Thymus (tissue), 11 donors: Measurements from ENCODE around the gene THAP3. TPM values are rescaled to one million over a fixed set of nuclear protein-coding genes. Genes with fewer than 3 reads are reported as not detected.
"Not testable (repeated sequence)": the region's sequence is repeated elsewhere in the genome, so short reads cannot be mapped to it uniquely, and the experiment has no call there.

Source experiments
- DNase-seq, 9 donors: peaks; one replicate each; pipeline ENCODE4 v3.0.0-alpha.2; 2013; ENCODE audit warnings: low spot score in 9 of 9, low read depth in 6 of 9, missing footprints in 1 of 9
- H3K27ac ChIP-seq, 2 donors: one replicate each; pipeline ENCODE4 v1.5.1; 2013; ENCODE audit warnings: control low read depth in 1 of 2, low read depth in 1 of 2, low read length in 1 of 2, mild to moderate bottlenecking in 1 of 2, moderate library complexity in 1 of 2
- H3K27me3 ChIP-seq, 2 donors: one replicate each; pipeline ENCODE4 v1.5.1; 2013; ENCODE audit warnings: low read length in 1 of 2; ENCODE audit not compliant: control insufficient read depth in 2 of 2, insufficient read depth in 1 of 2
- H3K36me3 ChIP-seq, 2 donors: one replicate each; pipeline ENCODE4 v1.5.1; 2013; ENCODE audit warnings: low read length in 1 of 2, mild to moderate bottlenecking in 1 of 2, moderate library complexity in 1 of 2; ENCODE audit not compliant: control insufficient read depth in 2 of 2, insufficient read depth in 2 of 2
- H3K4me1 ChIP-seq, 2 donors: one replicate each; pipeline ENCODE4 v1.5.1; 2013; ENCODE audit warnings: low read length in 2 of 2; ENCODE audit not compliant: control insufficient read depth in 2 of 2, insufficient read depth in 2 of 2
- H3K4me3 ChIP-seq, 2 donors: one replicate each; pipeline ENCODE4 v1.5.1; 2013; ENCODE audit warnings: low read length in 2 of 2, control low read depth in 1 of 2, mild to moderate bottlenecking in 1 of 2
- H3K9me3 ChIP-seq, 2 donors: one replicate each; pipeline ENCODE4 v1.5.1; 2013; ENCODE audit warnings: low read length in 1 of 2, mild to moderate bottlenecking in 1 of 2; ENCODE audit not compliant: control insufficient read depth in 2 of 2, insufficient read depth in 1 of 2
- WGBS: extraction: QIAGEN DNeasy Blood & Tissue Kit; methylation state at CpG from one replicate; pipeline ENCODE4 v1.1.7; 2013; 5-methylcytosine and 5-hydroxymethylcytosine counted together
- polyA plus RNA-seq: library from polyadenylated mRNA; stranded (reverse); fragments of 200-250 nt; gene quantifications from one replicate; pipeline ENCODE4 v1.2.3, GENCODE V29; 2013
- total RNA-seq: library from RNA; stranded (reverse); fragments of 120-200 nt; gene quantifications from one replicate; pipeline ENCODE4 v1.2.4, GENCODE V29; 2013
- donor health status: healthy.

THAP3 gene
- total and polyA plus RNA-seq, 2 donors: 17.6 to 22.2 TPM

DNA sequence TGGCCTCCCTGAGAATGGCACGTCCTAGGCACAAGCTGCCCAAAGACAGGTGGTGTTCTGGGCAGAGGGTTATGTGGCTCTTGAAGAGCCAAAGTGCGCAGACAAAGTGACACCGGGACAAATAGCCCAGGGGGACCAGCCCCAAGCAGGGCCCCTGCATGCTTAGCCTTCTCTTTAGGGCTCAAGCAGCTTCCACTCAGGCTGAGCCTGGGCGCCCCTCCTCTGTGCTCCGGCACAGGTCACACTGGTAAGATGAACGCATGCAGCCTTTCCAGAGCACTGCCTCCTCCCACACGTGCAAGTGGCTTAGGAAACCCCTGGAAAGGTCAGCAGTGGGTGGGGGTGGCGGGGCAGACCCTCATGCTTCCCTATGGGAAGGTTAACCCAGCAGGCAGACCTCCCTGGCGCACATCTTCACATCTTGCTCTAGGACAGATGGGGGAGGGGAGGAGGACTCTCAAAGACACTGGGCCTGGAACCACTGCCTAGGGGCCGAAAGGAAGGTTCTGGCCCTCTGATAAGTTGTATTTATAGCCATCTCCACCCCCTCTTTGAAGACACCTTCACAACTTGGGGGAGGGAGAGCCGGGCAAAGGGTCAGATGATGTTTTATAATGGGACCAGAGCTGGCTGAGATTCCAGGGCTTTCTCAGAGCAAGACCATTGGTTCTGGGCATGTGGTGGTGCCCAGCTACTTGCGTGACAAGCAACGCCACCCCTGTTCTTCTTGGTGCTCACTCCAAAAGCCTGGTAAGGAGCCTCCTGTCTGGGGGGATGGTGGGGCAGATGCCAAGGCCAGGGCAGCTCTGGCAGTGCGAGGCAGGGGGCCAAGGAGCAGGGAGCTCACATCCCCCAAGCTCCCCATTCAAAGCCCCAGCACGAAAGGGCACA lies 27.5 kb upstream of the THAP3 start:
- Histone ChIP-seq H3K4me1 (peaks cover 15 to 29% of the 10 kb centered on the region in 2 donors), H3K27ac (no peak overlapping the region), H3K27me3 (peaks cover 0 to 5% of the 10 kb centered on the region in 2 donors), H3K36me3 (peaks cover 48 to 57% of the 10 kb centered on the region in 2 donors), H3K4me3 (no peak overlapping the region), H3K9me3 (no peaks in the 10 kb centered on the region)
- 94% methylated on average over 15 of the region's 15 CpGs for WGBS
- no peak for DNase-seq

- Histone ChIP-seq H3K9me3 (no peaks in the 10 kb centered on the region), H3K36me3 (peaks cover 46 to 53% of the 10 kb centered on the region in 2 donors), H3K27me3 (peaks cover 0 to 5% of the 10 kb centered on the region in 2 donors), H3K4me3 (no peak overlapping the region), H3K4me1 (peaks cover 15 to 29% of the 10 kb centered on the region in 2 donors), H3K27ac (no peak overlapping the region)
- DNase-seq: no peak
- WGBS: 95% methylated on average over 6 of the region's 6 CpGs
These were observed 26.9 kb upstream of the THAP3 start for GRCh38 chr1:6597777-6598131.

DNA sequence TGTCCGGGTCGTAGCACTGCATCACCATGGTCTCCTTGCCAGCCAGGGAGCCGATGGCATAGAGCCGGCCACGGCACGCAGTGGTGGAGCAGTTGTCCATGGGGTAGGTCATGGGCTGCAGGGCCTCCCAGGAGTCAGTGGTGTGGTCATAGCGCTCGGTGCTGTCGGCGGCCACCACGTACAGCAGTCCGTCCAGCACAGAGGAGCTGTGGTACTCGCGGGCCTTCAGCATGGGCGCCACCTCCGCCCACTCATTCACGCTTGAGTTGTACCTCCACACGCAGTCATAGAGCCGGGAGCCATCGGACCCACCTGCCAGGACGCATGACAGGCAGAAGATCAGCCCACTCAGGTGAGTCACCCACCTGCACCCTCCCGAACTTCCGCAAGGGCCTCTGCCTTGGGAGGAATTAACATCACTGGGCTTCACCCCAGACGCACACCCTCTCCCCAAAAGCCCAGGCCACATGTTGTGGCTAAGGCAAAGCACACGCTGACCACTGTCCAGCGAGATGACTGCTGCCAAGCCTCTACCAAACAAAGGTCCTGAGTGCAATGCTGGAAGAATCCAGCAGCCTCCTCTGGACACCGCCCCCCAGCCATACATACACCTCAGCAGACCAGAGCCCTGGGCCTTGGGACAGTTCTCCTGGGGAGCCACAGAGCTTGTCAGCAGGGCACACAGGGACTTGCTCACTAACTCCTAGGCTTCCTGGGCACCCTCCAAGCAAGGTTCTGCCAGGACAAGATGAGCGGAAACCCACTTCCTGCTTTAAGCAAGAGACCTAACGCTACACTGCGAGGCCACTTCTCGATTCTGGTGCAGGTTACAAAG lies 25.3 kb upstream of the THAP3 start:
- Histone ChIP-seq H3K4me3 (peak overlapping the region; percentile 77 to 92), H3K4me1 (peaks cover 17 to 42% of the 10 kb centered on the region in 2 donors), H3K36me3 (peaks cover 32 to 37% of the 10 kb centered on the region in 2 donors), H3K9me3 (no peaks in the 10 kb centered on the region), H3K27me3 (peaks cover 0 to 5% of the 10 kb centered on the region in 2 donors), H3K27ac (peak overlapping the region; percentile 47 to 78)
- DNase-seq: peak in 3 of 9 donors; percentile 55 to 81 (median 65)
- 68% methylated on average over 31 of the region's 31 CpGs for WGBS

DNA sequence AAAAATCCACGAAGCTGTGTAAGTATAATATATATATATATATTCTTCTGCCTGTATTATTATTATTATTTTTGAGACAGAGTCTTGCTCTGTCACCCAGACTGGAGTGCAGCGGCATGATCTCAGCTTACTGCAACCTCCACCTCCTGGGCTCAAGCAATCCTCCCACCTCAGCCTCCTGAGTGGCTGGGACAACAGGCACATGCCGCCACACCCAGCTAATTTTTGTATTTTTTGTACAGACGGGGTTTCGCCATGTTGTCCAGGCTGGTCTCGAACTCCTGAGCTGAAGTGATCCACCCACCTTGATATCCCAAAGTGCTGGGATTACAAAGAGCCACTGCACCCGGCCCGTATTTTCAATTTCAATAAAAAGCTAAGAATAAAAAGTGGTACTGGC lies 24.7 kb upstream of the THAP3 start:
- H3K27me3 ChIP-seq, H3K9me3 ChIP-seq, DNase-seq: not testable (repeated sequence)
- Histone ChIP-seq H3K4me3 (peak overlapping the region; percentile 77 to 92), H3K27ac (peak overlapping the region; percentile 3 to 47), H3K36me3 (peaks cover 32 to 34% of the 10 kb centered on the region in 2 donors), H3K4me1 (peaks cover 17 to 43% of the 10 kb centered on the region in 2 donors)
- WGBS: 28% methylated on average over 8 of the region's 8 CpGs

DNA sequence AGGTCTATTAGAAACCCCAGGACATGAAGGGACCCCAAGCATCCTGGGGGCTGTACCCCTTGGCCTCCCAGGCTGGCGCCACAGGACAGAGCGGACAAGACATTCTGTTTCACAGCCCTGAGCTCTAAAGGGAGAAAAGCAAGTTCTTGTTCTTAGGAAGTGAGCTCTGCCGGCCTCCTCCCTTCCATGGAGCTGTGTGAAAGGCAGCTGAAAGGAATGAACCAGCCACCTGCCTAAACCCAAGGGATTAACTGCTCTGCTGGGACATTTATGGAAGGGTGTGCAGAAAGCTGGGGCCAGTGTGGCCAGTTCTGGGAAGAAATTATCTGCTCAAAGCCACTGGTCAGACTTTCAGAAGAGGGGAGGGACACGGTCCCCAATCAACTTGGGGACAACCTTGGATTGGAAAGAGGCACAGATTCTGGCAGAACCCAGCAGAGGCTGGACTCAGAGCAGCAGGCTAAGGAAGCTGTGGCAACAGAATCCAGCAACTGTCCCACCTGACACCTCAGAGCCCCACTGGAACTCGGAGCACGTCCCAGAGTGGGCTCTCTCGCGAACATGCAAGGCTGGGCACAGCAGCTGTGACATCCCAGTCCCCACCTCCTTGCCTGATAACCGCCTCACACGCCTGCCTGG lies 24.1 kb upstream of the THAP3 start:
- DNase-seq: no peak
- H3K4me3 ChIP-seq: peak overlapping the region; percentile 77 to 92
- peaks cover 17 to 43% of the 10 kb centered on the region in 2 donors for H3K4me1 ChIP-seq
- H3K27ac ChIP-seq: peak overlapping the region; percentile 20 to 47
- peaks cover 0 to 5% of the 10 kb centered on the region in 2 donors for H3K27me3 ChIP-seq
- no peaks in the 10 kb centered on the region for H3K9me3 ChIP-seq
- WGBS: 21% methylated on average over 10 of the region's 10 CpGs
- H3K36me3 ChIP-seq: peaks cover 28% of the 10 kb centered on the region in 2 donors

DNA sequence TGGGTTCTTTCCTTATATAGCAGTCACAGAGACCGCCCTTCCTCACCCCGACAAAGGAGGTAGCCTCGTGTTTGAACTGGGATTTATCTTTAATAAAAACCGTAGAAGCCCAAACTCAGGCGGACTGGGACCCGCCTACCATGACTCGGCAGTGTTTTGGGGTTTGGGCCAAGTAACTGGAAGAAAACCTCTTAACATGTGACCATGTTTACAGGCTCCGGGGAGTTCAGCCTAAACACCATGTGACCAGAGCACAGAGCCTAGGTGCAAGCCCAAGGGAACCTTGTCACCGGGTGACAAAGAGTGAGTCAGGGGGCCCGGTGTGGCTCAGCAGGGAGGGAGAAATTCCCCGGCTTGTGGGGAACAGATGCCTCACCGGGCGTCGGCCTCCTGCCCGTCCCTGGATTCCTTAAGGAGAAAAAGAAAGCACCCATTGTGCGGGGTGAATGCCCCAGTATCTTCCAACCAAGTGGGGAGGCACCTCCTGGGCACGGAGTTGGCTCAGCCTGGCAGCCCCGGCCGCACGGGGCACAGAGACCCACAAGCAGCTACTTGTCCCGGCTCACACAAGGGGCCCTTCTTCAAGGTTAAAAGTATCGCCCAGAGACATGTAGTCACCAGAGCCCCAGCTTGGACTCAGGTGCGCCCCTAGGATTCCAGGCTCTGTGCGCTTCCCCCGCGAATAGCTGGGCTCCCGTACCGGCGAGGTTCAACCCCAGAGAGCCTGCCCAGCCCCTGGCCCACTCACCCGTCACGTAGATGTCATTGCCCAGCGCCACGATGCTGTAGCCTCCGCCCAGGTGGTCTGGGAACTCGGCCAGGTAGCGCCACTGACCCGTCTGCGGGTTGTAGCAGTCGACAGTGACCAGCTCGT lies 23.4 kb upstream of the THAP3 start:
- peak overlapping the region; percentile 20 to 91 for H3K27ac ChIP-seq
- H3K9me3 ChIP-seq: no peaks in the 10 kb centered on the region
- DNase-seq: peak in 3 of 9 donors; percentile 48 to 76 (median 58)
- peaks cover 23 to 25% of the 10 kb centered on the region in 2 donors for H3K36me3 ChIP-seq
- H3K27me3 ChIP-seq: peaks cover 0 to 5% of the 10 kb centered on the region in 2 donors
- peaks cover 17 to 43% of the 10 kb centered on the region in 2 donors for H3K4me1 ChIP-seq
- WGBS: under 1% methylated on average over 40 of the region's 40 CpGs
- H3K4me3 ChIP-seq: peak overlapping the region; percentile 77 to 92

GRCh38 chr1:6601923-6602668 lies 22.6 kb upstream of the THAP3 start:
- H3K36me3 ChIP-seq: peaks cover 16 to 19% of the 10 kb centered on the region in 2 donors
- peak in 2 of 9 donors; percentile 29 to 35 for DNase-seq
- peak overlapping the region; percentile 77 to 92 for H3K4me3 ChIP-seq
- under 1% methylated on average over 103 of the region's 103 CpGs for WGBS
- peak overlapping the region; percentile 8 to 91 for H3K27ac ChIP-seq
- H3K4me1 ChIP-seq: peaks cover 17 to 43% of the 10 kb centered on the region in 2 donors
- peaks cover 0 to 5% of the 10 kb centered on the region in 2 donors for H3K27me3 ChIP-seq
- H3K9me3 ChIP-seq: no peaks in the 10 kb centered on the region
